GM21447 (cell line): ENCODE measurements around the gene ATRAID.
"Not testable (repeated sequence)": the region's sequence is repeated elsewhere in the genome, so short reads cannot be mapped to it uniquely, and the experiment has no call there.

Source experiments
- ATAC-seq: cut with Tn5 transposase; IDR thresholded peaks from one replicate; pipeline ENCODE4 v1.9.1; 2021; ENCODE audit not compliant: unreplicated experiment

Gene ATRAID

DNA sequence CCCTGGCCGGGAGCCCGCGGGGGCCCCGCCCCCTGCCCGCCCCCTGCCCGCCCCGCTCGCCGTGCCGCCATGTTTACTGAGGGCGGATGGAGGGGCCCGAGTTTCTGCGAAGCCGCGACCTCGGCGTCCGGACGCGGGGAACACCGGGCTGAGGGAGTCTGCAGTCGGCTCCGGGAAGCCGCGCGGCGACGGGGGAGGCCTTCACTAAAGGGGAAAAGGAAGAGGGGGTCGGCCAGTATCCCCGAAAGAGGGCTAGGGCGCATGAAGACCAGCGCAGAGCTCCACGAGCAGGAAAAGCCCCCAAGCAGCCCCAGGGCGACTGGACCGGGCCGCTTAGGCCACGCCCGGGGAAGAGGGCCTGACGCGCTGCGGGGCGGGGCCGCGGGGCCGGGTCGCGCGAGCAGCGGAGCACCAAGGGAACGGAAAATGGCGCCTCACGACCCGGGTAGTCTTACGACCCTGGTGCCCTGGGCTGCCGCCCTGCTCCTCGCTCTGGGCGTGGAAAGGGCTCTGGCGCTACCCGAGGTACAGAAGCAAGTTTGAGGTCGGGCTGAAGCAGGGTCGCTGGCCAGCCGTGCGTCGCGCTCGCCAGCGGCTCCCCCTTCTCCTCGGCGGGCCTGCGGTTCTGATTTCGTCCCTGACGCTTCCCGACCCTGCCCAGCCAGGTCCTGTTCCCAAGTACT is at the start of gene ATRAID, which contains the start of gene SLC5A6:
Gene ATRAID (plus strand): TSS at position 99 of the 683 bp plus-strand sequence. CDS start 328 bp downstream, at position 427.
Gene SLC5A6 (minus strand): TSS at position 326 of the 683 bp plus-strand sequence. CDS start 4,618 bp downstream, outside the sequence.
- peak; percentile 71 for ATAC-seq

DNA sequence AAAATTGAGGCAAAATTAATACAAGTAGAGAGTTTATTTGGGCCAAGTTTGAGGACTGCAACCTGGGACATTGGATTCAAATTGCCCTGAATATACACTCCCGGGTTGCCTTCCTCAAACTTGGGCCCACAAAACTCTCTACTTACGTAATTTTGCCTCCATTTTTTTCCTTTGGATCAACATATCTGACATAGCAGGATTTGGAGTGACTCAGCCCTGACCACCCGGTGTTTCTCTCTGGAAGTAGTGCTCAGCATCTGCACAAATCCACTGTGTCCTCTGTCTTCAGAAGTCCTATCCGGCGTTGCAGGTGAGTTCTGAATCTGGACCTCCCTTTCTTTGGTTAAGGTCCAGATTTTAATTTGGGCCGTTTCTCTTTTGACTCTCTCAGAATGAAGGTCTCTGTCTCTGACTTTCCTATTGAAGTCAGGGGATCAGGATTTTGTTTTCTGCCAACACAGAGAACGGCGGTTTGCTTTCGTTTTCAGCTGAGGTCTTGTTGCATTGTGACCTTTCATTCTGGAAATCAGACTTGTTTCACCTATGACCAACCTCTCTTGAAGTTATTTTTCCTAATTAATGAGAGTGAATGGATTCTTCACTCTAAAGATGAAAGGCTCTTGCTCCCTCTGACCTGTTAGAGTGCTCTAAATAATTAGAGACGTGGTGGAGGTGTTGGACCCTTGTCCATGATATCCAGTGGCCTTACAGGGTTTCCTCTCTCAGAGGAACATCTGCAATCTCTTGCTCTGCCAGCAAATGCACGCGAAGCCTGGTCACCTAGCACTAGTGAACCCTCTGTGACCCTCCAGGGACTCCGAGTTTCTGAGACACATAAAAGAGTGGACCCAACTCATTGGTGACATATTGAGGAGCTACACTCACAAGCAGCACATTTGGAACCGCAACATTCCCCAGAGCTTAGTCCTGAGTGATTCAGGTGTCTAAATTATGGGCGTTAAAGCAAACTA is 49.4 kb upstream of the ATRAID start:
- no peak for ATAC-seq

DNA sequence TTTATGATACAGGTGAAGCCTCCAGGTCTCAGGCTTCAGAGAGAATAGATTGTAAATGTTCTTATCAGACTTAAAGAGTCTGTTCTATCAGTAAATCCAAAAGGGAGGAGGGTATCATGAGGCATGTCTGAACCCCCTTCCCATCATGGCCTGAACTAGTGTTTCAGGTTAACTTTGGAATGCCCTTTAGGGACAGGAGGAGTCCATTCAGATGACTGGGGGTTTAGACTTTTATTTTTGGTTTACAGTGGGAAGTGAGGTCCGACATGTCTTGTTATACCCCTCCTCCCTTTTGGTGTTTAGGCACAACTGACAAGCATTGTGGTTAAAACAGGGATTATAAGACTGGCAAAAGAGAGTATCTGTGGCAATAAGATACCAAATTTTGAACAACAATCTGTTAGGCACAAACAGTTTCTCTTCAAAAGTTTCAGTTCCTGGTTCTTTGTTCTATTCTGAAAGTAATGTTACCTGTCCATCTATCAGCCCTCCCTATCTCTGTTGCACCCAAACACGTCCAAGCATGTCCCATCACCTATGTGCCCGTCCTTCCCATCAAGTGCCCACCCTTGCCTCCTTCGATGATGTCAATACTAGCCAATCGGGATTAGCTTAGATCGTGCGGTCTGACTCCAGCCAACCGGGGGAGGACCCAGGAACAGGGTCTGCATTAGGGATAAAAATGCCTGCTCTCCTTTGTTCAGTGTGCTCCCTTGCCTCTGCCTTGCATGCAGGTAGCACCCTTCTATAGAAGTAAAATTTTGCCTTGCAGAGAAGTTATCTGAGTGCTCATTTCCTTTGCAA is 46.7 kb upstream of the ATRAID start:
- peak; percentile 62 for ATAC-seq

- no peak for ATAC-seq
These were observed 41.1 kb upstream of the ATRAID start for GRCh38 chr2:27170581-27171337.

DNA sequence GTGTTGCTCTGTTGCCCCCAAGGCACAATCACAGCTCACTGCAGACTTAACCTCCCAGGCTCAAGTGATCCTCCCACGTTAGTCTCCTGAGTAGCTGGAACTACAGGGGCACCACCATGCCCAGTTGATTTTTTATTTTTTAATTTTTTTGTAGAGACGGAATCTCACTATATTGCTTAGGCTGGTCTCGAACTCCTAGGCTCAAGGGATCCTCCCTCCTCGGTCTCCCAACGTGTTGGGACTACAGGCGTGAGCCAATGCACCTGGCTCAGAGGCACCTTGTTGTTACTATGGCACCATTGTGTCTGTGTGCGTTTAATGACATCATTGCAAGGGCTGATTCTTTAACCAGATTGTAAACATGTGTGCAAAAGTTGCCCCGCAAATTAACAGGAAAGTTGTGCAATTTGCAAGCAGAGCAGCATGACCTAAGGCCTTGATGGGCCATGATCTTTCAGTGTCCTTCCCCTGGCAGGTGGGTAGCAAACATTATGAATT is 40.4 kb upstream of the ATRAID start:
- no peak for ATAC-seq

DNA sequence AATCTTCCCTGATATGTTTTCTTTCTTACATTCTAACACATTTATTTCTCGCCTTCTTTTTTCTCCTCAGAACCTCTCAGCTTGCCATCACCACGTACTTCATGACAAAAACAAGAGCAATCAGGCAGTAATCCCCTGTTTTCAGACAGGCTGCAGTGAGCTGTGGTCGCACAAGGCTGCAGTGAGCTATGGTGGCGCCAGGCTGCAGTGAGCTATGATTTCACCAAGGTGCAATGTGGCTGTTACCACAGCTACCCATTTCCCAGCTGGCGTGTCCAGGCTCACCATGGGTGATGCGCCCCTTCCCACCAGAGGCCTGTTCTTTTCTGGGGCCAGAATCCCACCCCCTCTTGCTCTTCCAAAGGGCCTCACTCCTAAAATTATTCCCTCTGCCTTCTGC is 37.2 kb upstream of the ATRAID start:
- no peak for ATAC-seq

DNA sequence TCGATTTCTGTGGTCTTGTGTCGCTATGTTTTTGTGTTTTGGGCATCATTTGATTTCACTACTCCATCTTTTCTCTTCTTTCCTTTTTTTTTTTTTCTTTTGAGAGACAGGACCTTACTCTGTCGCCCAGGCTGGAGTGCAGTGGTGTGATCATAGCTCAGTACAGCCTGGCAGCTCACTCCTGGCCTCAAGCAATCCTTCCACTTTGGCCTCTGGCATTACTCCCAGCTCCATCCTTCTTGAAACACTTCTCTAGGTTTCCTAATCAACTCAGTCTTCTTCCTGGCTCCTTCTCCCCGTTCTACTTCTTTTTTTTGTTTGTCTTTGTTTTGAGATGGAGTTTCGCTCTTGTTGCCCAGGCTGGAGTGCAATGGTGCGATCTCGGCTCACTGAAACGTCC is 36.5 kb upstream of the ATRAID start:
- ATAC-seq = no peak

- ATAC-seq = not testable (repeated sequence)
These were observed 36.1 kb upstream of the ATRAID start for GRCh38 chr2:27175781-27176180.

DNA sequence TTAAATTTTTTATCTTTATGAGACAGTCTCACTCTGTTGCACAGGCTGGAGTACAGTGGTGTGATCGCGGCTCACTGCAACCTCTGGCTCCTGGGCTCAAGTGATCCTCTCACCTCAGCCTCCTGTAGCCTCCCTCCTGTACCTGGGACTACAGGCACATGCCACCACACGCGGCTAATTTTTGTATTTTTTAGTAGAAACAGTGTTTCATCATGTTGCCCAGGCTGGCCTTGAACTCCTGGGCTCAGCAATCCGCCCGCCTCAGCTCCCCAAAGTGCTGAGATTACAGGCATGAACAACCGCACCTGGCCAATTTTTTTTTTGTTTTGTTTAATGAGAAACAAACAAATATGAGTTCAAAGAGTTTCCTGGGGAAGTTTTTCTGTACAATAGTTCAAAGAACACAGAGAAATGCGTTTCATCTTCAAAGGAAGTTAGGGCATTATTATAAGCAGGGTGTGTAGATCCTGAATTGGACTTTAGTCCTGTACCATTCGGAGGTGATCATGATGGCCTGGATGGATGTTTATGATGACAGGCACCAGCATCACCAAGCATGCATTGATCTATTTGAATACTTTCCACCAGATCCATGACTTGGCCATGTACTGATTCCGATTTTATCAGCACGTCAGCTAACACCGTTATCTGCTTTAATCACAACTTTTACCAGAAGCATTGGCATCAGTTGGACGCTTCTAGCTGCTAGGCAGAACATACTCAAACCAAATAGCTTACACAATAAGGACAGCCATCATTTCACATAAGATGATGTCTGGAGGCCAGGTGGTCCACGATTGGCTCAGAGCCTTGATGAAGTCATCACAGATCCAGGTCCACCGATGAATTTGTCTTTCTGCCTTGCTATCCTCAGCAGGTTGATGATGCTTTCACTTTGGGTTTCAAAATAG is 34.1 kb upstream of the ATRAID start:
- no peak for ATAC-seq

GRCh38 chr2:27178469-27178868 is 33.4 kb upstream of the ATRAID start:
- no peak for ATAC-seq

DNA sequence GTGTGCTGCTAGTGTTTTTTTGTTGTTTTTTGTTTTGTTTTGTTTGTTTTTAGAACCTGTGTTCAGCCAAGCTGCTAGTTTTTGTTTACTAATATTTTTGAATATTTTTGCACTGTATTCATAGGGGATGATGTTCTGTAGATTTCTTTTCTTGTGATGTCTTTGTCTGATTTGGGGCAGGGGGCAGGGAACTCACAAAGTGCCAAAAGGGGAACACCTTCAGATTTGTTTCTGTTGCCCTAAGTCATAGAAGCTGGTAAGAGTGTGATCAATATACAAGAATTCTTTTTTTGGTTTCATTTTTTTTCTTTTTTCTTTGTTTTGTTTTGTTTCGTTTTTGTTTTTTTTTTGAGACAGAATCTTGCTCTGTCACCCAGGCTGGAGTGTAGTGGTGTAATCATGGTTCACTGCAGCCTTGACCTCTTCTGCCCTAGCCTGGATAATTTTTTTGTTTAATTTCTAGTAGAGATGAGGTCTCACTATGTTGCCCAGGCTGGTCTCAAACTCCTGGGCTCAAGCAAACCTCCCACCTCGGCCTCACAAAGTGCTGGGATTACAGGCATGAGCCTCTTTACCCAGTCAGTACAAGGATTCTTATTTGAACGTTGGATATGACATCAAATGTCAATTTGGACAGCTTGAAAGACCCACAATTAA is 32.4 kb upstream of the ATRAID start:
- ATAC-seq = no peak

DNA sequence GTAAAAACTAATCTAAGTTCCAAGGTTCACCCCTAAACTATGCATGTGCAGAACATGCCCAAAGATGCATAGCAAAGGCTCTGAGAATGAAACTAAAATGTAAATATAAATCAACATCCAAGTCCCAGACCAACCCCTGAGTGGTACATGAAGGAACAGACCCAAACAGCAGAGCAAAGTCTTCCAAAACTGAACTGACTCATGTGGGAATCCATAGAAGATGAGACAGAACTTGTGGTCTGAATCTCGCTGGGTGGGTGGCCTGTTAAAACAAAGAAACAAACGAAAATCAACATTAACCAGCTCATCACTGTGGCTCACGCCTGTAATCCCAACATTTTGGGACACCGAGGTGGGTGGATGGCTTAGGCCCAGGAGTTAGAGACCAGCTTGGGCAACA is 29.5 kb upstream of the ATRAID start:
- ATAC-seq = no peak

DNA sequence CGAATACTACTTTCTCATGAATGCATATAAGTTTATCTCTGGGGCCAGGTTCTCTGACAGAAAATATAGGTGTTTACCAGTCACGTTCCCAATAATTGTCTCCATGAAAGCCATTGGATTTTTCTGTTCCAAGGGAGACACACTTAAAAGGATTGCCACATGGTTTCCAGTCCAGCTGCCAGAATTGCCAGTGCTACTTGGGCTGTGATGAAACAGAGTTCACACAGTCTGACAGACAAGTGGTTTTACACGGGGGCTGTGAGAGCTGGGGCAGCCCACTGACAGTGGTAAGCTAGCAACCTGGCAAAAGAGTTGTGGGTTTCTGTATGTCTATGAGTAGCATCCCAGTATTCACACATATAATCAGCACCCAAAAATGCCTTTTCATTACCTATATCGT is 27.7 kb upstream of the ATRAID start:
- ATAC-seq = no peak

- no peak for ATAC-seq
These were observed 26.4 kb upstream of the ATRAID start for GRCh38 chr2:27185331-27186026.

- no peak for ATAC-seq
These were observed 25.1 kb upstream of the ATRAID start for GRCh38 chr2:27186613-27187345.

GRCh38 chr2:27189989-27190388 is 21.9 kb upstream of the ATRAID start:
- no peak for ATAC-seq

DNA sequence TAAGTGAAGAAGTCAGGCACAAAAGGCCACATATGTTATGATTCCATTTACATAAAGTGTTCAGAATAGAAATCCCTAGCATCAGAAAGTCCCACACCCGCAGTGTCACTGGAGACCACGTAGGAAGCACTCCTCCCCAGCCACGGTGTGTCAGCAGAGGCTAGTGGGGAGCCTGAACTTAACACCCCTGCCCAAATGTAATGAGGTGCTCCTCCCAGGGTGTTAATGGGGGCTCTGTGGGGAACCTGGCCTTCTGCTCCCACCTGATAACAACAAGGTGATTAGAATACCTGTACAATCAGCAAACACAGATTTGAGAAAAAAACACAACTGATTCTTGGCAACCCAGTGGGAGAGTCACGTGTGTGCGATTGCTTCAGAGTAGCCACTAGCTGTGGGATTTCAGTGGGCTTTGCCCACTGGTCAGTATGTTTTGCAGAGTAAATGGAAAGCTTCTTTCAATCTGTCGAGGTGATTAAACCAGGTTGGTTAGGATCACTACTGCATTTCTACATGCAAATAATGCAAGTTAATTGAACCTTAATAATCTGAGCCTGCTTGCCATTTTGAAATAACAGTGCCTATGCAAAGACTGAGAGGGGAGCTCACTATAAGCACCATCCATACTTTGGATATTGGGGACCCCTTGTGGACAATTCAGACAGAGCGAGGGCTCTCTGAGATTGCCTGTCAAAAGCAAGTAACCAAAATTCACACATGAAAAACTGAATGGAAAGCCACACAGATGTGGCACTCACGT is 20.6 kb upstream of the ATRAID start:
- ATAC-seq = no peak
